GM12878 (cell line): ENCODE measurements around the gene GRM5.

Experiments used
- ATF3 ChIP-seq: IDR thresholded peaks from 2 replicates; pipeline ENCODE4 v1.6.1; 2011; ENCODE audit warnings: low read depth, mild to moderate bottlenecking, low read length, moderate library complexity, borderline replicate concordance; ENCODE audit errors: extremely low read depth
- BRCA1 ChIP-seq: IDR thresholded peaks from 2 replicates; pipeline ENCODE4 v1.6.1; 2011; ENCODE audit warnings: low read depth, low read length, improper control_type of control experiment
- CBFB ChIP-seq: IDR thresholded peaks from 2 replicates; pipeline ENCODE4 v1.6.1; 2016; ENCODE audit warnings: antibody characterized with exemption, low read depth
- CTCF ChIP-seq, 3 experiments: IDR thresholded peaks in 2 of 3; conservative IDR thresholded peaks in 1 of 3; 2 replicates each; pipeline ENCODE4 v1.5.1; 2011; ENCODE audit warnings: low read depth in 3 of 3, low read length in 3 of 3, mild to moderate bottlenecking in 3 of 3, control low read depth in 2 of 3, moderate library complexity in 2 of 3, inconsistent platforms in 1 of 3, mixed read lengths in 1 of 3; ENCODE audit not compliant: control insufficient read depth in 2 of 3, insufficient read depth in 1 of 3; ENCODE audit errors: extremely low read depth in 1 of 3
- ETV6 ChIP-seq, 2 experiments: fragments of 450-650 bp in 1 of 2; IDR thresholded peaks in 1 of 2; conservative IDR thresholded peaks in 1 of 2; 2 replicates each; pipeline ENCODE4 v1.6.1; 2014; ENCODE audit warnings: antibody characterized with exemption in 1 of 2, borderline replicate concordance in 1 of 2, low read depth in 1 of 2, mild to moderate bottlenecking in 1 of 2, moderate library complexity in 1 of 2
- GABPA ChIP-seq: IDR thresholded peaks from 2 replicates; pipeline ENCODE4 v1.6.1; 2014; ENCODE audit warnings: antibody characterized with exemption, low read depth, mild to moderate bottlenecking, inconsistent platforms
- NBN ChIP-seq: fragments of 450-650 bp; IDR thresholded peaks from 2 replicates; pipeline ENCODE4 v1.6.1; 2016
- POLR2A ChIP-seq: IDR thresholded peaks from 2 replicates; pipeline ENCODE4 v1.6.1; 2011; ENCODE audit warnings: low read depth, mild to moderate bottlenecking, low read length
- POLR2AphosphoS5 ChIP-seq: IDR thresholded peaks from 2 replicates; pipeline ENCODE4 v1.6.1; 2011; ENCODE audit warnings: mild to moderate bottlenecking, low read length, inconsistent platforms
- RAD21 ChIP-seq: IDR thresholded peaks from 2 replicates; pipeline ENCODE4 v1.6.1; 2011; ENCODE audit warnings: mild to moderate bottlenecking, low read depth, low read length, moderate library complexity; ENCODE audit not compliant: insufficient read depth
- RCOR1 ChIP-seq: conservative IDR thresholded peaks from 2 replicates; pipeline ENCODE4 v1.6.1; 2012; ENCODE audit warnings: low read depth, low read length, improper control_type of control experiment
- TCF7 ChIP-seq: IDR thresholded peaks from 2 replicates; pipeline ENCODE4 v1.6.1; 2014; ENCODE audit warnings: antibody characterized with exemption, borderline replicate concordance
- USF1 ChIP-seq: IDR thresholded peaks from 2 replicates; pipeline ENCODE4 v1.6.1; 2011; ENCODE audit warnings: borderline replicate concordance, low read depth, mild to moderate bottlenecking, moderate library complexity, mixed read lengths, low read length; ENCODE audit not compliant: insufficient read depth; ENCODE audit errors: extremely low read length
- ZNF274 ChIP-seq: IDR thresholded peaks from one replicate; pipeline ENCODE4 v1.8.0; 2011; ENCODE audit not compliant: insufficient read length, insufficient read depth

GRCh38 chr11:88495836-88496235, 569.9 kb downstream of the GRM5 start:
- TF ChIP-seq BRCA1 (no peak), CTCF (IDR thresholded peaks at IDR 0.05 in 2 of 3, conservative IDR thresholded peaks at IDR 0.05 in 1 of 3; ENCODE audit: control insufficient read depth in 2 of 3, extremely low read depth in 1 of 3, insufficient read depth in 1 of 3, low read depth in 3 of 3, low read length in 3 of 3) (no peak), NBN (no peak), ATF3 (no peak), GABPA (no peak), POLR2A (no peak), ZNF274 (no peak), RAD21 (no peak), TCF7 (no peak), RCOR1 (no peak), USF1 (no peak), CBFB (no peak), ETV6 (conservative IDR thresholded peaks at IDR 0.05 in 1 of 2, IDR thresholded peaks at IDR 0.05 in 1 of 2; ENCODE audit: borderline replicate concordance in 1 of 2, low read depth in 1 of 2) (no peak), POLR2AphosphoS5 (no peak)
